Activated naive CD4-positive, alpha-beta T cell treated with anti-CD3 and anti-CD28 coated beads, Interleukin-2, amount 50 U/mL, for 24 hours (primary cell): ENCODE results near the gene ZNRF2.

Source experiments
- H3K27ac Mint-ChIP-seq: one replicate; pipeline ENCODE4 v1.8.0; 2021; ENCODE audit warnings: mild to moderate bottlenecking, mixed read lengths
- H3K27me3 Mint-ChIP-seq: one replicate; pipeline ENCODE4 v1.8.0; 2021; ENCODE audit warnings: mixed read lengths
- H3K36me3 Mint-ChIP-seq: one replicate; pipeline ENCODE4 v1.8.0; 2021; ENCODE audit warnings: mixed read lengths
- H3K4me1 Mint-ChIP-seq: one replicate; pipeline ENCODE4 v1.8.0; 2021; ENCODE audit warnings: mixed read lengths
- H3K4me3 Mint-ChIP-seq: one replicate; pipeline ENCODE4 v1.8.0; 2021; ENCODE audit warnings: mild to moderate bottlenecking, mixed read lengths
- H3K9me3 Mint-ChIP-seq: one replicate; pipeline ENCODE4 v1.8.0; 2021; ENCODE audit warnings: mixed read lengths

Gene ZNRF2

DNA sequence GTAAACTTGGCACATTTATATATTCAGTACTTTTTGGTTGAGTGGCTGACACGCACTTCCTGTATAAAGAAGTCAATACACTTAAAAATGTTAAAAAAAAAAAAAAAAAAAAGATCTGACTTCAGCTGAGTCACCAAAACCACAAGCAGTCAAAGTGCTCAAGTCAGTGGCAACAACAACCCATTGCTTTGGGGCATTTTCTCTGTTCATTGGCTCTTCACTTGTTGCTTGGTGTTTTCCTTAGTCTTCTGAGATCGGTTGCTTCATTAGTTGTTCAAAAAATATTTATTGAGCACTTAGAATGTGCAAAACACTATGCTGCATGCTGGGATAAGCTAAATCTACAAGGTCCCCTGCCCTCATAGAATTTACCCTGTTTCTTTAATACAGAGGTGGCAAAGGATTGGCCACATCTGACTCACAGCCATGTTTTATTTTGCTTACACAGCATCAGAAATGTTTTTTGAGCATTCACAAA lies 63.7 kb downstream of the ZNRF2 start:
- Mint-ChIP-seq H3K4me3 (peak overlapping the region; percentile 63), H3K36me3 (no peaks in the 10 kb centered on the region), H3K27me3 (no peaks in the 10 kb centered on the region), H3K27ac (peak overlapping the region; percentile 88), H3K9me3 (no peaks in the 10 kb centered on the region), H3K4me1 (peaks cover 69% of the 10 kb centered on the region)

DNA sequence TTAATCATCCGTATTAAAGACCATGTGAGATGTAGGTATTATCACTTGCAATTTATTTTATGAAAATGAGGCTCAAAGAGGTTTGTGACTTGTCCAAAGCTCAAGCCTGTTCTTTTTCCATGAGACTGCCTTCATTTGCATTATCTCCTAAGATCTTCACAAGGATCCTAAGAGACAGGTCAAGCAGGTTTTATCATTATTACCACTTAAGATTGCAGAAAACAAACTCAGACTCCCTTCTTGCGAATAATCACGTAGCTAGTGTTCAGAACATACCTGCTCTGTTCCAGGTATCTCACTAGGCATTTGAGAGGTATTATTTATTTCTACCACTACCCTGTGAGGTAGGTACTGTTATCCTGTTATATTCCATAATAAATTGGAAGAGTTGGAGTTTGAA lies 64.8 kb downstream of the ZNRF2 start:
- no peak overlapping the region for H3K4me3 Mint-ChIP-seq
- no peaks in the 10 kb centered on the region for H3K36me3 Mint-ChIP-seq
- no peaks in the 10 kb centered on the region for H3K9me3 Mint-ChIP-seq
- no peak overlapping the region for H3K27ac Mint-ChIP-seq
- no peaks in the 10 kb centered on the region for H3K27me3 Mint-ChIP-seq
- peaks cover 71% of the 10 kb centered on the region for H3K4me1 Mint-ChIP-seq

DNA sequence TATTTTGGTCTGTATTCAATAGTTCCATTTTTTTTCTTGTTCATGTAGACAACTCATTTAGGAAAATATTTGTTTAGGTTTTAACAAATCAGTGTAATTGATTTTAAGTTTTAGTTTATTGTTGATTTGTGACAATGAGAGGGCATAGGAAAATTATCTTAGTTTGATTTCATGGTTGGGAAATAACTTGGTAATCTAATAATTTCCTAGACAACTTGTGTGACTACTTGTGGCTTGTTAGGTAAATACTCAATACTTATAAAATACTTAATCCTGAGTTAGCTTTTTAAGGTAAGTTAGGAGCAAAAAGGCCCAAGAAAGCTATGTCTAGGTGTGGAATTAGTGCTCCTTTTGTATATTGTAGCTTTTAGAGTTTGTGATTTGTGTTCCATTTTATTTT lies 65.4 kb downstream of the ZNRF2 start:
- Mint-ChIP-seq H3K27ac (no peak overlapping the region), H3K4me1 (peaks cover 65% of the 10 kb centered on the region), H3K9me3 (no peaks in the 10 kb centered on the region), H3K27me3 (no peaks in the 10 kb centered on the region), H3K36me3 (no peaks in the 10 kb centered on the region), H3K4me3 (no peak overlapping the region)

DNA sequence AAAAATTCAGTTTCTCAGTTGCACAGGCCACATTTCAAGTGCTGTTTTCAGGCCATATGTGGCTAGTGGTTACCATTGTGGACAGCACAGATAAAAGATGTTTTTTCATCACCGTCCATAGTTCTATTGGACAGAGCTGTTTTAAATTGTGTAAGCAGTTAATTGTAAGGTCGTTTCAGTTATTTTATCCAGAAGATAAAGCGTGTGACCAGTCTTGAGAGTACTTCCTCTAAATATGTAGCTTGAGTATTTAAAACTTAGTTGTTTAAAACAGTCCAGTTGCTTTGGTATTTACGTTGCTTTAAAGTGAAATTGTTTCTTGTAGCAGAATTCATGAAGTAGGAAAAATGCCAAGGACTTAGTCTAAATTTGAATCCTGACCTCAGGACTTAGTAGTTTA lies 66.9 kb downstream of the ZNRF2 start:
- peaks cover 53% of the 10 kb centered on the region for H3K4me1 Mint-ChIP-seq
- no peaks in the 10 kb centered on the region for H3K27me3 Mint-ChIP-seq
- no peak overlapping the region for H3K27ac Mint-ChIP-seq
- no peaks in the 10 kb centered on the region for H3K9me3 Mint-ChIP-seq
- peaks cover 2% of the 10 kb centered on the region for H3K36me3 Mint-ChIP-seq
- no peak overlapping the region for H3K4me3 Mint-ChIP-seq

DNA sequence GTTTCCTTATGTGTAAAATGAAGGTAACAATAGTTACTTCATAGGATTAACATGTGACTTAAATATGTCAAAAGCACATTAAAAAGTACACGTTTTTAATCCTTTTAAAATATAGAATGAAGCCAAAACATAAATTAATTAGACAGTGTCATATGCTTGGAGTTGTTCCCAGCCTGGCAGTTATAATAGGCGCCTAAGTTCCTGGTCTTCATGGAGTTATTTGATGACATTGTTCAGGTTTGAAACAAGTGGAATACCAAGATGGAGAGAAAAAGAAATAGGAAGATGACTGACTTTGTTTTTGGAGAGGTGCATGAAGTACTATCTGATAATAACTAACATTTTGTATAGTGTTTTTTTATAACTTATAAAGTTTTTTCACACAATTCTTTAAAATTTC lies 67.3 kb downstream of the ZNRF2 start:
- Mint-ChIP-seq H3K27ac (no peak overlapping the region), H3K4me3 (no peak overlapping the region), H3K9me3 (no peaks in the 10 kb centered on the region), H3K36me3 (peaks cover 2% of the 10 kb centered on the region), H3K27me3 (no peaks in the 10 kb centered on the region), H3K4me1 (peaks cover 49% of the 10 kb centered on the region)

DNA sequence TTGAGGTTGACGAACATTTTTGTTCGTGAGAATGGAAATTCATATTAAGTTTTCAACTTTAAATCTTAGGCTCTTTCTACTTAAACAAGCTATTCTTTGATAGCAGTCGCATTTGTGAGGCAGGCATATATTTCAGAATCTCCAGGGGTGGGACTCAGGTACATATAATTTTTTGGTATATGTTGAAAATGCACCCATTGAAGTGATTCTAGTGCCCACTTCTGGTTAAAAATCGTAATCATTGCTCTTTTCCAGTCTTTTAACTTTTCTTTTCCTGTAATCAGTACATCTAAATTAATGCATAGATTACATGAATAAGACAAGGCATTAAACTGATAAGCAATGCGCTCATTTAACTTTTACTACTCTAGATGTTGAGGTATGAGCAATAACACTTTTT lies 67.8 kb downstream of the ZNRF2 start:
- Mint-ChIP-seq H3K9me3 (no peaks in the 10 kb centered on the region), H3K4me1 (peaks cover 45% of the 10 kb centered on the region), H3K36me3 (peaks cover 5% of the 10 kb centered on the region), H3K27me3 (no peaks in the 10 kb centered on the region), H3K27ac (no peak overlapping the region), H3K4me3 (no peak overlapping the region)

DNA sequence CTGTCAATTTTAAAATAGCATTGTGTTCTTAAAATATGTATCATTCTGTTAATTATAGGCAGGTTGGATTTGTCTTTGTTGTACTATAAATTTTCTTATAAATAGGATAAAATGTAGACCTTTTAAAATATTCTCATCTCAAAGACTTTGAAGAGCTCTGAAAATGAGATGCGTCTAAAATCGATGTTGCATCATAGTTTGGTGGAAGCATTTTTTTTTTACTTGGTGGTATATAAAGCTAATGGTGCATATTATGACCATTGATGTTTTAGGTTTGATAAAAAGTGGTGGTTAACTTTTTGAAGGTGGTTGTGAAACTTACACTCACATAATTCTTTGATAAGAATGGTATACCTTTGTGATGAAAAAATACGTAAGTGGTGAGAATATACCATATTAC lies 69.1 kb downstream of the ZNRF2 start:
- no peak overlapping the region for H3K4me3 Mint-ChIP-seq
- no peaks in the 10 kb centered on the region for H3K27me3 Mint-ChIP-seq
- no peaks in the 10 kb centered on the region for H3K9me3 Mint-ChIP-seq
- peaks cover 12% of the 10 kb centered on the region for H3K36me3 Mint-ChIP-seq
- H3K27ac Mint-ChIP-seq, result no peak overlapping the region
- H3K4me1 Mint-ChIP-seq, result peaks cover 31% of the 10 kb centered on the region

DNA sequence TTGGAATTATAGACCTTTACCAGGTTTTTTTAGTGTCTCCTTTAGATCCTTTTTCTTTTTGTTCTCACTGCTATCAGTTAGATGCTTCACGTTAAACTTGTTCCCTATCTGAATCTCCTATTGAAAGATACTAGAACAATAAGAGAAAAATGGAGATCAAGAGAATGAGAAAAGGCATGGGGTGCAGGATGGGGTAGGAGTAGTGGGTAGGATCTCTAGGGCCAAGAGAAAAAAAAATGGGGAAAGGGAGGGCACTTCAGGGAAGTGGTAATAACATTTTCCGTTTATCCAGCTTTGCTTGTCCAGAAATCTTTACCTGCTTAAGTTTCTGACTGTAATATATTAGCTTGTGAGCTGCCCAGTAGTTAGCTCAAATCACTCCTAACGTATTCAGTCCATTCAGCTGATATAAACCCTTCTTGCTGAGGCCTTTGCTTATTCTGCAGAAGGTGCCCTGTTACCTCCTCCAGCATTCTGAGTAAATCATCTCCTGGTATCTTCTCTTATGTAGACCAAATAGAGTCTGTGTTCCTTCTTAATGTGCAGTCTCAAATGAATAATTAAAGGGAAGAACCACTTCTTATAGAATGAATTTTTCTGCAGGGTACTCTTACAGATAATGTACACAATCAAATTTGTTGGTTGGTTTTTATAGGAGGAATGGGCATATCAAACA lies 69.7 kb downstream of the ZNRF2 start:
- Mint-ChIP-seq H3K27ac (no peak overlapping the region), H3K9me3 (no peaks in the 10 kb centered on the region), H3K36me3 (peaks cover 15% of the 10 kb centered on the region), H3K4me3 (no peak overlapping the region), H3K4me1 (peaks cover 26% of the 10 kb centered on the region), H3K27me3 (no peaks in the 10 kb centered on the region)

DNA sequence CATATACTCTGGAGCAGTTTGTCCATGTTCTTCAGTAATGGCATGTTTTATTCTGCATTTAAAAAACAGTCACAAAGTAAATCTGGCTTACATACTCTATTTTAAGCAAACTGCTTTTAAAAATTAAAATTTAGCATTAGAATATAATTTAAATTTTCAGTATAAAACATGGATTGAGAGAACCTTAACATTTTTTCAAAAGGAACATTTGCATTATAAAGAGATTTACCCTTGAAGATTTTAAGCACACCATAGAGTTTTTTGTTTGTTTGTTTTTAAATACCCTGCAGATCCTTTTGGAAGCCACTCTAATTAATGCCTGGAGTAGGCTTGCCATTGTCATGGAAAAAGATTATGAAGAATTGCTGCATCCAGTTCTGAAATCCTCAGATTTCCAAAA lies 70.4 kb downstream of the ZNRF2 start:
- H3K27me3 Mint-ChIP-seq, result no peaks in the 10 kb centered on the region

DNA sequence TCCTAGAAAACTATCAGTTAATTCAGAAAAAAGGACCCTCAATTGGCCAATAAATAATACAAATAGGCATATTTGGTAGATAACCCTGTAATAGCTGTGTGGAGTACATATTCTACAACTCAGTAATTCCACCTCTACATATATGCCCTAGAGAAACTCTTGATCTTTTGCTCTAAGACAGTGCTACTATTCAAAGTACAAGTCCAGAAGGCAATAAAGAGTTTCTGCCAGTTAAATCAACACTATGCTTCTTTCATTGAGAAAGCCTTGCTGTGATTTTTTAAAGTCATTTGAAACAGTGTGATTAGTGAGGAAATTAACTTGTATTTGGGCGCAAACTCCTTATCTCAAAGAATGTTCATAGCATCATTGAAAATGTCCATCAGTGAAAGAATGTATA lies 75.6 kb downstream of the ZNRF2 start:
- Mint-ChIP-seq H3K27ac (no peak overlapping the region), H3K27me3 (no peaks in the 10 kb centered on the region), H3K36me3 (peaks cover 15% of the 10 kb centered on the region), H3K4me3 (no peak overlapping the region), H3K4me1 (no peaks in the 10 kb centered on the region), H3K9me3 (no peaks in the 10 kb centered on the region)

More for the DNA sequence above, 70.4 kb downstream of the ZNRF2 start:
- Mint-ChIP-seq H3K4me3 (no peak overlapping the region), H3K36me3 (peaks cover 15% of the 10 kb centered on the region), H3K9me3 (no peaks in the 10 kb centered on the region), H3K27ac (no peak overlapping the region), H3K4me1 (peaks cover 19% of the 10 kb centered on the region)

DNA sequence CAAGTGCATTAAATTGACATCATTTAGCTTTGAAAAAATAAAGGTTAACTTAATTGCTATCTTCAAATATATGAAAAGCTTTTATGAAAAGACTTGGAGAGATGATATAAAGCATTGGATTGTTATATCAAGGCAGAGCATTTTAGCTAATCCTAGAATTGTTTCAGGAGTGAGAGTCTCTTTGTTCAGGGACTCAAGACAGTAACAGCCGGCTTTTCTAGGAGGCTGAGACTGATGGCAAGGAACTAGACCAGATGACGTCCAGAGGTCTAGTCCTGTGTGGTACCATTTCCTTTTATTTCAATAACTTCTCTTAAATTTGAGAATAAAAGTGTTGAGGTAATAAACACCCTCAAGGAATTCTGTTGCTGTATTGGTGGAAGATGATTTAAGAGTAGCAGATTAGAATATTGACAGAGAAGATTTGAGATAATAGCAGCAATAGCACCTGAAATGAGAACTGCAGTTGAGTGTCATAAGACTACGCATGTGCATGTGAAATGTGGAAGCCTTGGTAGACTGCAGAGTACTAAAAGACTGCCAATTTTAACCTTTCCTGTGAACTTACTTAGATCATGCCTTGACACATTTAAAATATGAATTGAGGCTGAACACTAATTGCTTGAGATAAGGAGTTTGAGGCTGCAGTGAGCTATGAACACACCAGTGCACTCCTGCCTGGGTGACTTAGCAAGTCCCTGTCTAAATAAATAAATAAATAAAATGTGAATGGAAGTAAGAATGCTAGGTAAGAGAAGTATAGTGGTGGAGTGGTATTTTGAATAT lies 79.6 kb downstream of the ZNRF2 start:
- Mint-ChIP-seq H3K27me3 (no peaks in the 10 kb centered on the region), H3K9me3 (no peaks in the 10 kb centered on the region), H3K4me3 (no peak overlapping the region), H3K4me1 (no peaks in the 10 kb centered on the region), H3K27ac (no peak overlapping the region), H3K36me3 (peaks cover 2% of the 10 kb centered on the region)

DNA sequence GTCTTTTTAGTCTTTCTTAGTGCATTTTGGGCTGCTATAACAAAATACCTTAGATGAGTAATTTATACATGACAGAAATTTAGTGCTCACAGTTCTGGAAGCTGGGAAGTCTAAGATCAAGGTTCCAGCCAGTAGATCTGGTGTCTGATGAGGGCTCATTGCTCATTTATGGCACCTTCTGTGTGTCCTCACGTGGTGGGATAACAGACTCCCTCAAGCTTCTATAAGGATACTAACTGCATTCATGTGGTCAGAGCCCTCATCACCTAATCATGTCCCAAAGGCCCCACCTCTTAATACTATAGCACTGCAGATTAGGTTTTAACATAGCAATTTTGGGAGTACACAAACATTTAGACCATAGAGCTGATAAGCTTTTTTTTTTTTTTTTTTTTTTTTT lies 80.4 kb downstream of the ZNRF2 start:
- Mint-ChIP-seq H3K27ac (no peak overlapping the region), H3K4me3 (no peak overlapping the region), H3K4me1 (no peaks in the 10 kb centered on the region), H3K36me3 (peaks cover 2% of the 10 kb centered on the region), H3K27me3 (no peaks in the 10 kb centered on the region), H3K9me3 (no peaks in the 10 kb centered on the region)

DNA sequence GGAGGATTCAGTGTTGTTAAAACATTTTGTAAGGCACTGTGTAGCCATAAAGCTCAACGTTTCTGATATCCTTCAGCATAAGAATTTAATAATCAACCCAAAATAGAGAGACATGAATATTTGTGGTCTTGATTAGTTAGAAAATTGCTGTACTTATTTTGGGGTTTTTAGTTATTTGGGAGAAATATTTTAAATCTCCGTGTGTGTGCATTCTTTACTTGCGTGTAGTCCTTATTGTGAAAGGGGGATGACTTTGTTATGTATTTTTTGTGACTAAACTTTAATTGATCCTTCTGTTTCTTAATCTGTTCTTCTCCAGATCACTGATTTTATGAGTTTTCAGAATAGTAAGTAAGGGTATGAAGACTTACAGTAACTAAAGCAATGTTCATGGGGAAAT lies 81.2 kb downstream of the ZNRF2 start:
- Mint-ChIP-seq H3K4me1 (no peaks in the 10 kb centered on the region), H3K27ac (no peak overlapping the region), H3K9me3 (no peaks in the 10 kb centered on the region), H3K27me3 (no peaks in the 10 kb centered on the region), H3K36me3 (peaks cover 2% of the 10 kb centered on the region), H3K4me3 (no peak overlapping the region)

DNA sequence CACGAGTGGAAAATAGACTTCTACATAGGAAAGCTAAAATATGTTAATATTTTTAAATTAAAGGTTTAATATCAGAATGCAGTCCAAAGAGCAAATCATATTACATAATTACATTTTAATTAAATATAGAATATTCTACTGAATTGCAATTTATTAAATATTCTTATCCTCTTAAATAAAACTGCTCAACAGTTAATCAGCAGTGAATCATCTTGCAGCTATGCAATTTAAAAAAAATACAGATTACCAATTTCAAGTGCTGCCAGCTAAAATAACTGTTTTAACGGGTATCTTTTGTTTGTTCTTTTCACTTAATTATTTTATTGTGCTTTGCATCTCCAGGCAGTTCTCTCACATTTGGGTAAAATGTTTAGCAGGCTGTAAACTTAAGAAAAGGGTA lies 82.2 kb downstream of the ZNRF2 start:
- no peaks in the 10 kb centered on the region for H3K27me3 Mint-ChIP-seq
- H3K4me1 Mint-ChIP-seq, result no peaks in the 10 kb centered on the region
- H3K36me3 Mint-ChIP-seq, result peaks cover 2% of the 10 kb centered on the region
- no peak overlapping the region for H3K27ac Mint-ChIP-seq
- H3K9me3 Mint-ChIP-seq, result no peaks in the 10 kb centered on the region
- no peak overlapping the region for H3K4me3 Mint-ChIP-seq

DNA sequence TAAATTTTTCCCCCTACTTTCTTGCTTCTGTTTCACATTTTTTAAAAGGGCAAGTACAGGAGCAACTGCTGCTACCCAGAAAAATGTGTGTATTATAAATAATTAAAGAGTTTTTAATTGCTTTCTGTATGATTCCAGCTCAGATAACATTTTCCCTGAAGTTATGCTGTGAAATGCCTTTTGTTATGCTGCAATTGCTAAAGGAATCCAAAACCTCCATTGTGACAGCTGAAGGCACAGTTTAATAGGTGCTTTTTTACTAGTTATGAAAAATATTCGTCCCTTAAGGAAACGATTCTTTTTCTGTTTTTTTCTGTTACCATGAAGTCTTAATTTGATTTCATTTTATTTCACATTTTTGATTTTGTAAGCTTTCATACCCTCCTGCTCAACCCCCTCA lies 83.2 kb downstream of the ZNRF2 start:
- Mint-ChIP-seq H3K27ac (no peak overlapping the region), H3K27me3 (no peaks in the 10 kb centered on the region)

DNA sequence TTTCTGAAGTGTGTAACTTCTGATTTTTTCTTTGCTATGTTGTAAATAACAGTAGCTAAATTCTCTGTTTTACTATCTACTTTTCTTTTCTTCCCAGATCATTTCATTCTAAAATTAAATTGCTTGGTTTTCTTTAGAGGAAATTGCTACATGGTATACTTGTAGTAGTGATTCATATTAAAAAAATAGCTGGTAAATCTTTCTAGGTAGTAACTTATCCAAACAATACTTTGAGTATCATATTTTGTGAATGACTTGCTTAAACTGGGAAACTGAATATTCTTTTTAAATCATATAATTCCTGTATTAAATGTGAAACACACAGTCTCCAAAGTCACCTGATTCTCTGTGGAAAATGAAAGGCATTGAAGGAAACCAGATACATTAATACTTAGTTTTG lies 85.5 kb downstream of the ZNRF2 start:
- no peak overlapping the region for H3K27ac Mint-ChIP-seq
- H3K27me3 Mint-ChIP-seq, result no peaks in the 10 kb centered on the region
- no peaks in the 10 kb centered on the region for H3K4me1 Mint-ChIP-seq
- H3K9me3 Mint-ChIP-seq, result no peaks in the 10 kb centered on the region
- H3K4me3 Mint-ChIP-seq, result no peak overlapping the region
- peaks cover 2% of the 10 kb centered on the region for H3K36me3 Mint-ChIP-seq

More for the DNA sequence above, 83.2 kb downstream of the ZNRF2 start:
- H3K36me3 Mint-ChIP-seq, result peaks cover 2% of the 10 kb centered on the region
- no peaks in the 10 kb centered on the region for H3K9me3 Mint-ChIP-seq
- H3K4me3 Mint-ChIP-seq, result no peak overlapping the region
- no peaks in the 10 kb centered on the region for H3K4me1 Mint-ChIP-seq
